BJ (cell line): ENCODE data around the gene CRMP1. TPM values are rescaled to one million over a fixed set of nuclear protein-coding genes. Genes with fewer than 3 reads are reported as not detected.

ENCODE experiments used
- CTCF ChIA-PET: fragments of 350-600 bp; formaldehyde crosslinking; extraction: SDS; loops from one replicate; lab custom pipeline; 2021; ENCODE audit warnings: antibody characterized with exemption, inconsistent platforms; lab: Yijun Ruan, JAX
- POLR2A ChIA-PET: fragments of 300-600 bp; sonication (Branson Sonifier 250); formaldehyde crosslinking; extraction: SDS; loops from one replicate; lab custom pipeline; 2021; ENCODE audit warnings: antibody characterized with exemption; lab: Charles Lee
- DNase-seq: peaks from one replicate; pipeline ENCODE4 v3.0.0-alpha.2; 2011; ENCODE audit warnings: low read depth
- H3K27me3 ChIP-seq: 2 replicates; pipeline ENCODE4 v1.6.0; 2011; ENCODE audit warnings: low read length; ENCODE audit not compliant: control insufficient read depth, insufficient read depth
- H3K36me3 ChIP-seq: 2 replicates; pipeline ENCODE4 v1.5.1; 2011; ENCODE audit warnings: low read length; ENCODE audit not compliant: control insufficient read depth, insufficient read depth
- H3K4me3 ChIP-seq: 2 replicates; pipeline ENCODE4 v1.5.1; 2011; ENCODE audit warnings: low read depth, mild to moderate bottlenecking, control low read depth, low read length
- polyA plus RNA-seq: library from polyadenylated mRNA; depleted of rRNA; stranded (reverse); fragments of >200 nt; gene quantifications from 2 replicates; pipeline ENCODE4 v1.2.3, GENCODE V29; 2011
- TF ChIP-seq, protein P1 (sequence below): IDR thresholded peaks from 2 replicates; pipeline ENCODE4 v1.5.1; 2011; ENCODE audit warnings: low read depth, mild to moderate bottlenecking, control low read depth, inconsistent platforms, low read length, moderate library complexity; ENCODE audit not compliant: insufficient read depth

The CRMP1 gene
- polyA plus RNA-seq, 1 experiment, result 0.09 TPM

DNA sequence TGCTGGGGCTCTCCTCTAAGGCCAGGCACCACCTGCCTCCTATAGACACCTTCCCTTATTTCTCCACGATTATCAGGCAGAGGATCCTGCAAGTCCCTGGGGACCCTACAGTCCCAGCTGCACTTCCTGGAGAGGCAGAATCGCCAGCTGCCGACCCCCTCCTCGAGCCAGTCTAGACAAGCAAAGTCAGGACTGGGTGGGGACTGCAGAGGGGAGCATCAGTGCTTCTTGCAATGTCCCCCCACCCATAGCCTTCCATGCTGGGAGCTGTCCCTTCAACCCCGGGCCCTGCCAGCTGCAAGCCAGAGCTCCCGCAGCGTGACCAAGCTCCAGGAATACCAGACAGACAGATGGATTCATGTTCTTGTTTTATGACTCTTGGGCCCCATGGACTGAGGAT is 1.4 kb upstream of the CRMP1 start:
- Histone ChIP-seq H3K27me3 (peaks cover 43% of the 10 kb centered on the region), H3K36me3 (no peaks in the 10 kb centered on the region), H3K4me3 (no peak overlapping the region)
- CTCF ChIA-PET, result no interaction called here
- no peak for DNase-seq
- TF ChIP-seq, protein P1, sequence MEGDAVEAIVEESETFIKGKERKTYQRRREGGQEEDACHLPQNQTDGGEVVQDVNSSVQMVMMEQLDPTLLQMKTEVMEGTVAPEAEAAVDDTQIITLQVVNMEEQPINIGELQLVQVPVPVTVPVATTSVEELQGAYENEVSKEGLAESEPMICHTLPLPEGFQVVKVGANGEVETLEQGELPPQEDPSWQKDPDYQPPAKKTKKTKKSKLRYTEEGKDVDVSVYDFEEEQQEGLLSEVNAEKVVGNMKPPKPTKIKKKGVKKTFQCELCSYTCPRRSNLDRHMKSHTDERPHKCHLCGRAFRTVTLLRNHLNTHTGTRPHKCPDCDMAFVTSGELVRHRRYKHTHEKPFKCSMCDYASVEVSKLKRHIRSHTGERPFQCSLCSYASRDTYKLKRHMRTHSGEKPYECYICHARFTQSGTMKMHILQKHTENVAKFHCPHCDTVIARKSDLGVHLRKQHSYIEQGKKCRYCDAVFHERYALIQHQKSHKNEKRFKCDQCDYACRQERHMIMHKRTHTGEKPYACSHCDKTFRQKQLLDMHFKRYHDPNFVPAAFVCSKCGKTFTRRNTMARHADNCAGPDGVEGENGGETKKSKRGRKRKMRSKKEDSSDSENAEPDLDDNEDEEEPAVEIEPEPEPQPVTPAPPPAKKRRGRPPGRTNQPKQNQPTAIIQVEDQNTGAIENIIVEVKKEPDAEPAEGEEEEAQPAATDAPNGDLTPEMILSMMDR, result no peak
- POLR2A ChIA-PET, result no interaction called here

DNA sequence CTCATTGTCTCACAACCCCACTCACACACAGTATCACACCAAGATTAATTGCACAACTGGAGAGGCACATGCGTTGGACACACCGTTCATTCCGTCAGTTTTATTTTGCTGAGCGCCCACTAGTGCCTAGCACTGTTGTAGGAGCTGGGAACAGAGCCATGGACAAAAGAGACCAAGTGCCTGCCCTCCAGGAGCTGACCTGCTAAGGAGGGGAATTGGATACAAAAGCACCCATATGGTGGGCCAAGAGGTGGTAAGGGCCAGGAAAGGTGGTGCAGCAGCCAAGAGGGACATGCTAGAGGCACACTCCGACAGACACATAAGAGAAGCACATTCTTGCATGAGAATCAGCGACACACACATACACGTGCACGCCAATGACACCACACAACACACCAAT is 705 bp upstream of the CRMP1 start:
- Histone ChIP-seq H3K27me3 (peaks cover 49% of the 10 kb centered on the region), H3K4me3 (no peak overlapping the region), H3K36me3 (no peaks in the 10 kb centered on the region)
- no peak for DNase-seq
- TF ChIP-seq, protein P1, result no peak
- POLR2A ChIA-PET, result no interaction called here
- CTCF ChIA-PET, result no interaction called here

DNA sequence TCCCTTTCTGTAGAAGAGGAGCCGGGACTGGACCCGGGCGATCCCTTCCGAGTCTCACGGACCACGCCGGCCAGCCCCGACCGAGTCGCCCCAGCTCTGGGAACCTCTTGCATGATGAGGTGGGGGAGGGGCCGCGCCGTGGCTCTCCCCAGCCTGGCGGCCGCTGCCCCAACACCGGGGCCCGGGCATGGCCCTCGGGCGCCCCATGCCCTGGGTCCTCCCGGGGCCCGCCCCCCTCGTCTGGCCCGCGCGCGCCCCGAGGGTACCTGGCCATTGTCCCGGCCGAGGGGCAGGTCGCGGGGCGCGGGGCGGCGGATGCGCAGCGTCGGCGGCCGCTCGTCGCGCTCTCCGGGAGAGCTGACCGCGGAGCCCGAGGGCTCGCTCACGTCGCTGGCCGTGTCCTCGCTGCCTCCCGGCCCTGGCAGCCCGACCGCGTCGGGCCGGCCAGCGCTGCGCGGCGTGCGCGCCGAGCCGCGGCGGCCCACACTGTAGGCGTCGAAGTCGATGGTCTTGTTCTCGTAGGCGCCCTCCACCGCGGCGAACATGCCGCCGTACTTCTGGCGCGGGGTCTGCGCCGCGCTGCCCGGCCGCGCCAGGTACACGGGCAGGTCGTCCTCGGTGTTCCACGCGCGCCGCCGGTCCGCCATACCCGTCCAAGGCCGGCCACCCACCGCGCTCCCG is 423 bp downstream of the CRMP1 start:
- ChIA-PET POLR2A (interaction anchor here (0.6 kb wide), 1 partner anchor 62 kb away, joined by 3 read pairs; no protein-coding TSS in a partner anchor), CTCF (no interaction called here)
- TF ChIP-seq, protein P1, result no peak
- no peaks in the 10 kb centered on the region for H3K36me3 ChIP-seq
- no peak for DNase-seq
- no peak overlapping the region for H3K4me3 ChIP-seq
- peaks cover 49% of the 10 kb centered on the region for H3K27me3 ChIP-seq

DNA sequence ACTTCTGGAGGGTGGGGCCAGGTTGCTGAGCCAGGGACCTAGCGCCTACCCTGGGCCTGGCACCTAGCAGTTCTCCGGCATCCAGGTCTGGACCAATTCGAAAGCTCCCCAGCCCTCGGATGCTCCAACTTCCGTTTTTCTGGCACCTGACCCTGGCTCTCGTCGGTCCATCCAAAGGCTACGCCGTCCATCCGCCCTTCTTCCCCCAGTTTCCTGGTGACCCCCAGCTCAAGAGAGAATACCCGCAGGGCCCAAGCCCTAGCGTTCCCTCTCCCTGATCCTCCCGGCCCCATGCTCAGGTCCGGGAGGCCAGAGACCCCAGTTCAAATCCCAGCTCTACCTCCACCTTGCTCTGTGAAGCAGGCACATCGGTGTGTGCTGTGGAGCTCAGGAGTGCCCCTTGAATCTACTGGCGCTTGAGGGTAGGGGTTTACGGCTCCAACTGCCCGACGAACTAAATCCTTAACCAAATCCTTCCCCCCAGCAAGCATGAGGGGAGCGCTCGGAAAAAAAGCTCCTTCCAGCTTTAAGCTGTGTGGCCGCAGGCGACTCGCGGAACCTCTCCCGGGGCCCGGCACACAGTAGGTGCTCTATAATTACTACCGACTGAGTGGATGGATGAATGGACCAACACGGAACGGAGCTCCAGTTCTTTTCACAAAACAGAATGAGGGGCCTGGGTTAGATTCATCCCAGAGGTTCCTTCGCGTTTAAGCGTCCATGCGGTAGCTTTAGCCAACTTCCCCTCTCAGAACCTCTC is 1.1 kb downstream of the CRMP1 start:
- DNase-seq, result no peak
- CTCF ChIA-PET, result no interaction called here
- TF ChIP-seq, protein P1, result no peak
- POLR2A ChIA-PET, result interaction anchor here (0.6 kb wide), 1 partner anchor 63 kb away, joined by 3 read pairs; no protein-coding TSS in a partner anchor
- Histone ChIP-seq H3K4me3 (no peak overlapping the region), H3K27me3 (peaks cover 51% of the 10 kb centered on the region), H3K36me3 (no peaks in the 10 kb centered on the region)

DNA sequence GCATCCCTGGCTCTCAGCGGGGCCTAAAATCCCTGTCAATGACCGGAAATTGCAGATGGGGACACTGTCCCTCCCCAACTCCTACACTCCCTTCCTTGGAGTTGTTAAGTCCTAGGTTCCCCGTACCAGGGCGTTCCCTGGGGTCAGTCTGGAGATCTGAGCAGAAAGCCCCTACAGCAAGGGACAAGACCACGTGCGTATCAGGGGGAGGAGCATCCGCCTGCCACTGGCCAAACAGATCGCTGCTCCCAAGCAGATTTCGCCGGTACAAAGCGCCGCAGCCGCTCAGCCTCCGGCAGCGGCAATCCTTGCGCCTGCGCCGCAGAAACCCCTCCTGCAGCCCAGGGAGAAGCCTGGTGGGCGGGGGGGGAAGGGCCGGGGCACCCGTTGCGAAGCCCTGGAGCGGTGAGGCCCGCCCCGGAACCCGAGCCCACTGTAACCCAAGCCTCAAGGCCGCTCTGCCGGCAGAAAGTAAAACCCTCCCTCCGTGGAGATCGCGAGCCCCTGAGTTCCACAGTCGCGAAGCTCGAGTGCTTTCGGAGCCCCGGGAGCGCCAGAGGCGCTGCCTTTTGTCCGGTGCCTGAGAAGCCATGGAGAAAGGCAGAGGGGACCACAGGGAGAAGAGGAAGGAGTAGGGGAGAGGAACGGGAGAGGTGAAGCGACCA is 2.7 kb downstream of the CRMP1 start:
- CTCF ChIA-PET, result no interaction called here
- H3K27me3 ChIP-seq, result peaks cover 54% of the 10 kb centered on the region
- TF ChIP-seq, protein P1, result no peak
- H3K36me3 ChIP-seq, result no peaks in the 10 kb centered on the region
- H3K4me3 ChIP-seq, result no peak overlapping the region
- POLR2A ChIA-PET, result no interaction called here
- no peak for DNase-seq
